GM15510 (cell line): ENCODE measurements around the gene SSR4.

Experiments used
- POLR2A ChIP-seq: IDR thresholded peaks from 3 replicates; pipeline ENCODE4 v1.6.1; 2011; ENCODE audit warnings: borderline replicate concordance; ENCODE audit not compliant: insufficient read length; ENCODE audit errors: extremely low read depth

Gene SSR4

DNA sequence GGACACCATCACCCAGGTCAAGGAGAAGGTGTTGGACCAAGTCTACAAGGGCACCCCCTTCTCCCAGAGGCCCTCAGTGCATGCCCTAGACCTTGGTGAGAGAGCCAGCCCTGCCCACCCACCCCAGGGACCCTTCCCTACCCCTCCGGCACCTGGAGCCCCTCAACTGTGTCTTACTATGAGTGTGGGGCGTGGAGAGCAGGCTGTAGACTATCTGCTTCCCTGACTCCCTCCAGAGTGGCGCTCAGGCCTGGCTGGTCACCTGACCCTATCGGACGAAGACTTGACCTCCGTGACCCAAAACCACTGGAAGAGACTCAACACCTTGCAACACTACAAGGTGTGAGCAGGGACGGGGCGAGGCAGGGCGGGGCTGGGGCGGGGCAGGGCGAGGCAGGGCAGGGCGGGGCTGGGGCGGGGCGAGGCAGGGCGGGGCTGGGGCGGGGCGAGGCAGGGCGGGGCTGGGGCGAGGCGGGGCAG is 18.3 kb upstream of the SSR4 start:
- TF ChIP-seq POLR2A = no peak

DNA sequence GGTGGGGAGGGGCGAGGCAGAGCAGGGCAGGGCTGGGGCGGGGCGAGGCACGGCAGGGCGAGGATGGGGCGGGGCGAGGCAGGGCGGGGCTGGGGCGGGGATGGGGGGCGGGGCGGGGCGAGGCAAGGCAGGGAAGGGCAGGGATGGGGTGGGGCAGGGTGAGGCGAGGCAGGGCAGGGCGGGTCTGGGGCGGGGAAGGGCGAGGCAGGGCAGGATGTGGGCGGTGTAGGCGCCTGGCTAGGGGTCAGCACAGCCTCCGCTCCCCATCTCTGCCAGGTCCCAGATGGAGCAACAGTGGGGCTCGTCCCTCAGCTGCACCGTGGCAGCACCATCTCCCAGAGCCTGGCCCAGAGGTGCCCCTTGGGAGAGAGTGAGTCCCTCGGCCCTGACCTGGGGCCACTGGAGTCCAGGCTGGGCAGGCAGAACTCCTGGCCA is 17.8 kb upstream of the SSR4 start:
- TF ChIP-seq POLR2A = no peak

DNA sequence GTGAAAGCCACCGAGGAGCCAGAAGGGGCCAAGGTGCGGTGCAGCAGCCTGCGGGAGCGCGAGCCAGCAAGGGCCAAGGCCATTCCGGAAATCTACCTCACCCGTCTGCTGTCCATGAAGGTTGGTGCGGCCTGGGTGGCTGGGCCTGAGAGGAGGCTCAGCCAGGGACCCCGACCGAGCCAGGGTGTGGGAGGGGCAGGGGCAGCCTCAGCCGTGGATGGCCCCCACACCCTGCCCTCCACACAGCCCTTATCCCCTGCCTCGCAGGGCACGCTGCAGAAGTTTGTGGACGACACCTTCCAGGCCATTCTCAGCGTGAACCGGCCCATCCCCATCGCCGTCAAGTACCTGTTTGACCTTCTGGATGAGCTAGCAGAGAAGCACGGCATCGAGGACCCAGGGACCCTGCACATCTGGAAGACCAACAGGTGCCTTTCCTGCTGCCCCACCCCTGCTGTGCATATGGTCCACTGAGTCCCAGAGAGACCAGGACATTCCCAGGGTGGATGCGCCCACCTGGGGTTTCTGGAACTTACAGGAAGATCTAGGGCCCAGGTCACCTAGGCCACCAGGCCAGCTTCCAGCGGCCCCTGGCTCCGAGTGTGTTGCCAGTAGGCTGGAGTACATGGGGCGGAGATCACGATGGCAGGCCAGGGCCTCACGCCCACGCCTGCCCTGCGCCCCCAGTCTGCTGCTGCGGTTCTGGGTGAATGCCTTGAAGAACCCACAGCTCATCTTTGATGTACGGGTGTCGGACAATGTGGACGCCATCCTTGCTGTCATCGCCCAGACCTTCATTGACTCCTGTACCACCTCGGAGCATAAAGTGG is 17.0 kb upstream of the SSR4 start:
- TF ChIP-seq POLR2A = no peak

DNA sequence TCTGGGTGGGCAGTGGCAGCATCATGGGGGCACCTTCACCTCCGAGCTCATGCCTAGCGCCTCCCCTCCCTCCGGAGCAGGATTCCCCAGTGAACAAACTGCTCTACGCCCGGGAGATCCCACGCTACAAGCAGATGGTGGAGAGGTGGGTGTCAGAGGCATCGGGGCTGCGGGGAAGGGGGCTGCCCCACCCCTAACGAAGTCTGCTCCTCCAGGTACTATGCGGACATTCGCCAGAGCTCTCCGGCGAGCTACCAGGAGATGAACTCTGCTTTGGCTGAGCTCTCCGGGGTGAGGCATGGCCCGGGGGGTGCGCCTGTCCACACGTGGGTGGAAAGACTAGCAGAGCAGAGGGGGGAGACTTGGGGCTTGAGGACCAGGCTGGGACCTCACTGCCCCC is 16.3 kb upstream of the SSR4 start:
- TF ChIP-seq POLR2A = no peak

DNA sequence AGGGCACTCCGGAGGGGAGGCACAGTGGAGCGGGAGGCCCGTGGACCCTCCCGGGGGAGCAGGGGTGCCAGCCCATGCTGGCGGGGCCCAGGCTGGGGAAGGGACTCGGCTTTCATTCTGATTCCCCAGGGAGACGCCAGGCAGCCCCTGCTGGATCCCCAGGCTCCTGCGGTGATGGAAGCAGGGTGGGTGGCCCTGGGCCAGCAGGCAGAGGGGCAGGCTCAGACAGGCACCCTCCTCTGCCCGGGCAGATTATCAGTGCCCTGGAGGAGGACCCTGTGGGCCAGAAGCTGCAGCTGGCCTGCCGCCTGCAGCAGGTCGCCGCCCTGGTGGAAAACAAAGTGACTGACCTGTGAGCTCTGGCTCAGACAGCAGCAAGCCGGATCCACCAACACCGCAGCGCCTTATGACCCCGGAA is 15.8 kb upstream of the SSR4 start:
- no peak for TF ChIP-seq POLR2A

DNA sequence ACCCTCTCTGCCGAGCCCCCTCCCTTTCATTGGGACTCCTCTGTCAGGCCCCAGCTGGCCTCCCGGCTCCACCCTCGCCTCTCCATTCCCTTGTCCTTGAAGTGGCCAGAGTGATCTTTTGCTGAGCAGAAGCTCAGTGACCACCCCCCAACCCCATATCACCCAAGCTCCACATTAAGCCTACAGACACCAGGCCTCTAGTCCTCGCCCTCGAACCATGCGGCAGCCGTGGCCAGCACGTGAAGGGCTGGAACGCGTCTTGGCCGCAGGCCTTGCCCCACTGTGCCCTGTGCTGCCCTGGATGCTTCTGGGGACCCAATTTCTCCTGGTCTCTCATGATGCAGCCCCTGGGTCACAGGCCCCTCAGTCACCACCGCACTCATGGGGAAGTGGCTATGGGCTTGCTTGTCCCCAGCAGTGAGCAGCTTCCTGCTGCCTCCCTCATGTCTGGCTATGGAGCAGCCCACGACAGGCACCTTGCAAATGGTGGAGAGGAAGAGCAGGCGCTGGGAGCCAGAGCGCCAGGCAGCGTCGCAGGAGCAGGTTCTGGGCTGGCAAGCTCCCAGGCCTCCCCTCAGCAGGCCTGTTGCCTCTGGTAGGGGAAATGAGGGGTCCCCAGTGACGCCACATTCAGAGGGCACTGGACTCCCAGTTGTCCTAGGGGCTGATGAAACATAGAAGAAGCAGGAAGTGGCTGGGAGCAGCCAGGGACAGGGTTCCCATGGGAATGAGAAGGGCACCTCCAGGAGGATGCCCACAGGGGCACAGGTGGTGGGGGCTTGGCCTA is 14.4 kb upstream of the SSR4 start:
- no peak for TF ChIP-seq POLR2A

DNA sequence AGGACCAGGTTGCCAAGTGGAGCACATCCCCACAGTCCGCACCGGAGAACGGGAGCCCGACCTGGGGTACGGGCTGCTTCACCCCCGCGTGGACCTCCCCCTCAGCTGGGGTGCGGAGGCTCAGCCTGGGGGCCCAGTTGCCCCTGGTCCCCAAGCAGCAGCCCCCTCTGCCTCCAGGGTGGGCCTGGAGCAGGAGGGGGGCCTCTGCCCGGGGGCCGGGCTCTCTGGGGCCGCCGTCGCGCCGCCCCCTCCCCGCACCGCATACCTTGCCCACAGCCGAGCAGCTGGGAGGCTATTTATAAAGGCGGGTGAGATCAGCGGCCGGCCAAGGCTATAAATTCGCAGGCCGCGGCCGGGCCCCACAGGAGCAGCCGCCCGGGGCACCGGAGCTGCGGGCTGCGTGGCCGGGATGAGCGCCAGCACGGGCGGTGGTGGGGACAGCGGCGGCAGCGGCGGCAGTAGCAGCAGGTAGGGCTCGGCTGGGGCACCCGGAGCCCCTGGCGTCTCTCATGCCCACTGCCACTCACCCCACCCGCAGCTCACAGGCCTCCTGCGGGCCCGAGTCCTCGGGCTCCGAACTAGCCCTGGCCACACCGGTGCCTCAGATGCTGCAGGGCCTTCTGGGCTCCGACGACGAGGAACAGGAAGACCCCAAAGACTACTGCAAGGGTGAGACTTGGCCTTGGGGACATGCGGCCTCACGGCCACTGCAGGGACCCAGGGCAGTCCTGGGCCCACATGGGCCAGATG is 13.6 kb upstream of the SSR4 start, which contains the start of gene SRPK3:
Gene SRPK3 (plus strand): TSS at position 364 of the 750 bp plus-strand sequence. CDS start 46 bp downstream, at position 410.
- no peak for TF ChIP-seq POLR2A

DNA sequence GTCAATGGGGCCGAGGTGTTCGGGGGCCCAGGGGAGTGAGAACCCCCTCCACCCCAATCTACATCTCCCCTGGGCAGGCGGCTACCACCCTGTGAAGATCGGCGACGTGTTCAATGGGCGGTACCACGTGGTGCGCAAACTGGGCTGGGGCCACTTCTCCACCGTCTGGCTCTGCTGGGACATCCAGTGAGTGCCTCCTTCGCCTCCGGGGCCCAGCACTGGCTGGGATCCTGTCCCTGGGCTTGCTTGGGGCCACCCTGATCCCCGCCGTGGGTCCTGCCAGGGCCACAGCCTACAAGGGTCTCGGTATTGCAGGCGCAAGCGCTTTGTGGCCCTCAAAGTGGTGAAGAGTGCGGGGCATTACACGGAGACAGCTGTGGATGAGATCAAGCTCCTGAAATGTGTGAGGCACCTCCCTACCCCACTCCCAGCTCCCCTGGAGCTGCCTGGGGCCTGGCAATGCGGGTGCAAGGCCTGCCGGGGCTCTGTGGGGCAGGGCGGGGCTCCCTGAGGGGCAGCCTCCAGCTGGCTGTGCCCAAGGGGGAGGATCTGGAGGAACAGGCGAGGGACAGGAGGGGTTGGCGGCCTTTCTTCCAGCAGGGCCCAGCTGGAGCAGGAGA is 12.9 kb upstream of the SSR4 start:
- TF ChIP-seq POLR2A = no peak

DNA sequence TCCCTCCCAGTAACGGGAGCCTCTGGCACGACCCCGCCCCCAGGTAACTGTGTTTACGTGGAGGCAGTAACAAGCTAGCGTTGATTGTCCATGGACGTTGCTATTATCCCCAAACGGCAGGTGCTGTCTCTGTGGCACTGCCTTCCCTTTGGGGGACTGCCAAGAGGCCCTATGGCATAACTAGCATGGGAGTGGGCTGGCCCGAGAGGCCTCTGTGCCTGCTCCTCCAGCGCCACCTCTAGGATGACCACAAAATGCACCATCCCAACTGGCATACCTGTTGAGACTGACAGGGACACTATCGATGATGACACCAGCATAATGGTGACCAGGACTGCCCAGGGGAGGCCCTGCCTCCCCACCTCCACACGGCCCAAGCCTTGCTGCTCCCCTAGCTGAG is 12.2 kb upstream of the SSR4 start:
- no peak for TF ChIP-seq POLR2A

DNA sequence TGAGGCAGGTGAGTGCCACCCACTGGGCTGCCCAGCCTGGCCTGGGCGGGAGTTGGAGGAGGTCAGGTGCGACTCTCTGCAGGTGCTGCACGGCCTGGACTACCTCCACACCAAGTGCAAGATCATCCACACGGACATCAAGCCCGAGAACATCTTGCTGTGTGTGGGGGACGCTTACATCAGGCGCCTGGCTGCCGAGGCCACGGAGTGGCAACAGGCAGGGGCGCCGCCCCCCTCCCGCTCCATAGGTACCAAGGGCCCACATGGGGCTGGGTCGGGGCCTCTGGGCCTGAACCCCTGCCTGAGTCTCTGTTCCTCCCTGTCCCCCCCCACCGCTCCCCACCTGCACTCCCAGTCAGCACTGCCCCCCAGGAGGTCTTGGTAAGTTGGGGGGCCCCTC is 11.6 kb upstream of the SSR4 start:
- no peak for TF ChIP-seq POLR2A

DNA sequence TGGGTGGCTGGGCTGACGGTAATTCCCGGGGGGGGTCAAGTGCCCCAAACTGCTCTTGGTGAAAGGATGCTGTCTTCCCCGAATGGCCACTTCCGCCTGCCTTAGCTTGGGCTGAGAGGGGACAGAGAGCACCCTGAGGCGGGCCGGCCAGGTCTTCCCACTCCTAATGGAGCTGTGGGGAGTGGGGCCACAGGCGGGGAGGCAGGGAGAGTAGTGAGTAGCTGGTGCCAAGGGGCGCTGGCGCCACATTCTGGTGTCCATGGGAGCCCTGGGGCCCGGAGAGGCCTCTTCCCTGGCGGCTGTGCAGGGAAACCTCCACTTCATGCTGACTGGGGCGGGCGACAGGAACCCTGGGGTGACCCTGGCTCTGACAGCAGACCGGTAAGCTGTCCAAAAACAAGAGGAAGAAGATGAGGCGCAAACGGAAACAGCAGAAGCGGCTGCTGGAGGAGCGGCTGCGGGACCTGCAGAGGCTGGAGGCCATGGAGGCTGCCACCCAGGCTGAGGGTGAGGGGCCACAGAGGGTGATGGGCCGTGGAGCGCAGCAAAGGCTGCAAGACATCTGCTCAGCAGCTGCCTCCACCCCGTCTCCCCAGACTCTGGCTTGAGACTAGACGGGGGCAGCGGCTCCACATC is 11.0 kb upstream of the SSR4 start:
- no peak for TF ChIP-seq POLR2A

DNA sequence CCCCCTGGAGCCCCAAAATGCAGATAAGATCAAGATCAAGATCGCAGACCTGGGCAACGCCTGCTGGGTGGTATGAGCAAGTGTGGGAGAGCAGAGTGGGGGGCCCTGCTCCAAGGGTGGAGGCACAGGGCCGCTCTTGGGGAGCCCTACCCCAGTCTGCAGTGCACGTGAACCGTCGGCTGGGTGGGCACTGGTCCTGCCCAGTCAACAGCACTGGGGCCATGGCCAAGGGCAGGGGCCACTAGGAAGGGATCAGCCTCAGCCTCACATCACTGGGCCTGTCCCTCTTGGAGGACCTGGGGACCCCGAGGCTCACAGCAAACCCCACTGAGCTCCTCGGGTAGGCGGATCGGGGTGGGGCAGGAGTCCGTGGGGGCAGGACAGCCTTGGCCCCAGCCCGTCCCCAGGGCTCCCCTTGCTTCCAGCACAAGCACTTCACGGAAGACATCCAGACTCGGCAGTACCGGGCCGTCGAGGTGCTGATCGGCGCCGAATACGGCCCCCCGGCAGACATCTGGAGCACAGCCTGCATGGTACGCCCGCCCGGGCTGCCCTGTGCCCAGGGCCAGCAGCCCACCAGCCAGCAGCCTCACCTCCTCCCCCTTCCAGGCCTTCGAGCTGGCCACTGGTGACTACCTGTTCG is 10.0 kb upstream of the SSR4 start:
- no peak for TF ChIP-seq POLR2A

DNA sequence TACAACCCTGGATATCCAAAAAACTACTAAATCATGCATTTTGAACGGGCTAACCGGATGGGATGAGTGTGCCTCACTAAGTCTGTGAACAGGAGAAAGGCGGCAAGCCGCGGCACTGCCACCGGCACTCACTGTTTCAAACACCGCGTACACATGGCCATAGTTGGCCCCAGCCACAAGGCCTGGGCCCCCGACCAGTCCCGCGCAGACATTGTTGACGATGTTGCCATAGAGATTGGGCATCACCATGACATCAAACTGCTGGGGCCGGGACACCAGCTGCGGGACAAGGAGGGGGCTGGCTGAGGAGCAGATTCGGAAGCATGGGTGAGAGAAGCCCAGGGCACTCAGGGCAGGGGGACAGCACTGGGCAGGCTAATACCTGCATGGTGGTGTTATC is 7.8 kb upstream of the SSR4 start:
- no peak for TF ChIP-seq POLR2A

DNA sequence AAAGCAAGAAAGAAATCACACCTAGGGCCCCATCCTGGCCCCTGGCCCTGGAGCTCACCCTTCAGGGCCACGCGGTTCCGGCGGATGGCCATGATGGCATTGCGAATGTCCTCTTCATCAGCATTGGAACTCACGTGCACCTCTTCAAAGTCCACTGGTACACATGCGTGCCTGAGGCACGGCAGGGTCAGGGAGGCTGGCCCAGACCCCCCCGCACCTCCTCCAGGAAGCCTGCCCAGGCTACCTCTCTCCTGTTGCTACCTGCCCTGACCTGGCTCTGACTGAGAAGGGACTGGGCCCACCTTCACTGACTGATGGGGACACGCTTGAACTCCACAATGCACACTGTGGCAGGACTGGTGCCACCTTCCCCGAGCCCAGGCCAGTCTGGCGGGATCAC is 4.8 kb upstream of the SSR4 start:
- no peak for TF ChIP-seq POLR2A

DNA sequence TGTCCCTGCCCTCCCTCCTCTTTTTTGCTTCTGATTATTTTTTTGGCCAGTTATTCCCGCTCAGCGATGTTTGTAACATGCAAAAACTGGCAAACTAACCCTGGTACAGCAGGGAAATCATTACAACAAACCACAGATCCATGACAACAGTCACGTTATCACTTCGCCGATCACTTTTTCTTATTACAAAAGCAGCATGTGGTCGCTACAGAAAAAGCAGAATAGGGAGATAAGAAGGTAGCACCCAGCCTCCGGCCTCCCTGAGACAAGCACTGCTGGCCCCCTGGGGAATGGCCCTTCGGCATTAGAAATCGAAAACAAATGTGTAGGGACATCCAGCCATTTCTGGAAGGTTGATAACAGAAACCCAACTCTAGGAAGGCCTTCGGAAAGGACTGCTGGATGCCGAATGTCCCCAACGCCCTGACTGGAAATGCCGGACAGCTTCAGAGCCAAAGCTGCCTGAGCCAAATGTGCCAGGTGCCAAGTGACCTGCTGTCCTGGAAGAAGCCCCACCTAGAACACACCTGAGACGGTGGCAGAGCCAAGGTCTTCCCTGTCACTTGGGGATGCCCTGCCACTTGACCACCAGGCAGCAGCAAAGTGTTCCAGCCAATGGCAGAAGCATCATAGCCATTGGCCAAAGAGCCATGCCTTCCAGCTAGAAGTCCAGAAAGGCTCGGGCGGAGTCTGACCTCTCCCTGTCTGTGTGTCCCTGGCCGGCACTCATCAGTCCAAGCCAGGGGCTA is 3.2 kb upstream of the SSR4 start:
- TF ChIP-seq POLR2A = no peak
